Measurements from ENCODE around the gene SPACA9.

Gene SPACA9

GRCh38 chr9:132894862-132895835, 16.5 kb downstream of the SPACA9 start:
- DNase-seq (ENCODE audit: low spot score), result no peak

- no peak for DNase-seq (ENCODE audit: low spot score)
Observed at GRCh38 chr9:132896264-132896663, 17.6 kb downstream of the SPACA9 start.

- DNase-seq (ENCODE audit: low spot score), result no peak
Observed at GRCh38 chr9:132896906-132897305, 18.2 kb downstream of the SPACA9 start.

- DNase-seq (ENCODE audit: low spot score), result no peak
Observed at GRCh38 chr9:132898051-132898450, 19.4 kb downstream of the SPACA9 start.

GRCh38 chr9:132901858-132902831, 23.4 kb downstream of the SPACA9 start:
- DNase-seq (ENCODE audit: low spot score), result peak; percentile 82

GRCh38 chr9:132903574-132904492, 25.1 kb downstream of the SPACA9 start:
- DNase-seq (ENCODE audit: low spot score), result no peak

- no peak for DNase-seq (ENCODE audit: low spot score)
Observed at GRCh38 chr9:132905726-132906125, 27.0 kb downstream of the SPACA9 start.

- no peak for DNase-seq (ENCODE audit: low spot score)
Observed at GRCh38 chr9:132908635-132909034, 29.9 kb downstream of the SPACA9 start.

- DNase-seq (ENCODE audit: low spot score), result no peak
Observed at GRCh38 chr9:132909311-132909710, 30.6 kb downstream of the SPACA9 start.

GRCh38 chr9:132910376-132910775, 31.7 kb downstream of the SPACA9 start:
- DNase-seq (ENCODE audit: low spot score), result no peak

GRCh38 chr9:132912131-132912530, 33.4 kb downstream of the SPACA9 start:
- DNase-seq (ENCODE audit: low spot score), result no peak

GRCh38 chr9:132914924-132915323, 36.2 kb downstream of the SPACA9 start:
- DNase-seq (ENCODE audit: low spot score), result no peak

- no peak for DNase-seq (ENCODE audit: low spot score)
Observed at GRCh38 chr9:132919614-132920268, 41.0 kb downstream of the SPACA9 start.

GRCh38 chr9:132923346-132923902, 44.7 kb downstream of the SPACA9 start:
- DNase-seq (ENCODE audit: low spot score), result no peak

GRCh38 chr9:132927704-132928103, 49.0 kb downstream of the SPACA9 start:
- DNase-seq (ENCODE audit: low spot score), result no peak

- DNase-seq (ENCODE audit: low spot score), result no peak
Observed at GRCh38 chr9:132931178-132931735, 52.6 kb downstream of the SPACA9 start.

- no peak for DNase-seq (ENCODE audit: low spot score)
Observed at GRCh38 chr9:132935026-132935425, 56.3 kb downstream of the SPACA9 start.

- DNase-seq (ENCODE audit: low spot score), result no peak
Observed at GRCh38 chr9:132937463-132937901, 58.8 kb downstream of the SPACA9 start.

GRCh38 chr9:132939169-132939568, 60.5 kb downstream of the SPACA9 start:
- no peak for DNase-seq (ENCODE audit: low spot score)
